Measurements from ENCODE around the gene SHLD1.
"Not testable (repeated sequence)": the region's sequence is repeated elsewhere in the genome, so short reads cannot be mapped to it uniquely, and the experiment has no call there.

The SHLD1 gene

GRCh38 chr20:5780846-5781217 is 30.6 kb downstream of the SHLD1 start:
- no peak for DNase-seq (ENCODE audit: low read depth in 3 of 3)

- DNase-seq (ENCODE audit: low read depth in 3 of 3), result not testable (repeated sequence)
Observed at GRCh38 chr20:5781367-5781766, 31.2 kb downstream of the SHLD1 start.

GRCh38 chr20:5781798-5782750 is 31.9 kb downstream of the SHLD1 start:
- no peak for DNase-seq (ENCODE audit: low read depth in 3 of 3)

- DNase-seq (ENCODE audit: low read depth in 3 of 3), result no peak
Observed at GRCh38 chr20:5784735-5785134, 34.5 kb downstream of the SHLD1 start.

GRCh38 chr20:5785146-5785545 is 34.9 kb downstream of the SHLD1 start:
- DNase-seq (ENCODE audit: low read depth in 3 of 3), result no peak

GRCh38 chr20:5786930-5787795 is 37.0 kb downstream of the SHLD1 start:
- no peak for DNase-seq (ENCODE audit: low read depth in 3 of 3)

GRCh38 chr20:5787796-5788165 is 37.6 kb downstream of the SHLD1 start:
- DNase-seq (ENCODE audit: low read depth in 3 of 3), result no peak

GRCh38 chr20:5788385-5788895 is 38.2 kb downstream of the SHLD1 start:
- peak; percentile 11 to 75 (median 43) for DNase-seq (ENCODE audit: low read depth in 3 of 3)

- DNase-seq (ENCODE audit: low read depth in 3 of 3), result no peak
Observed at GRCh38 chr20:5789827-5790226, 39.6 kb downstream of the SHLD1 start.

- no peak for DNase-seq (ENCODE audit: low read depth in 3 of 3)
Observed at GRCh38 chr20:5793916-5794315, 43.7 kb downstream of the SHLD1 start.

- DNase-seq (ENCODE audit: low read depth in 3 of 3), result no peak
Observed at GRCh38 chr20:5796331-5797040, 46.3 kb downstream of the SHLD1 start.

- no peak for DNase-seq (ENCODE audit: low read depth in 3 of 3)
Observed at GRCh38 chr20:5797165-5797564, 47.0 kb downstream of the SHLD1 start.

- no peak for DNase-seq (ENCODE audit: low read depth in 3 of 3)
Observed at GRCh38 chr20:5797843-5798462, 47.8 kb downstream of the SHLD1 start.

GRCh38 chr20:5803754-5804303 is 53.6 kb downstream of the SHLD1 start:
- not testable (repeated sequence) for DNase-seq (ENCODE audit: low read depth in 3 of 3)

- DNase-seq (ENCODE audit: low read depth in 3 of 3), result no peak
Observed at GRCh38 chr20:5806457-5807263, 56.5 kb downstream of the SHLD1 start.

GRCh38 chr20:5807431-5807830 is 57.2 kb downstream of the SHLD1 start:
- no peak for DNase-seq (ENCODE audit: low read depth in 3 of 3)

GRCh38 chr20:5808901-5809300 is 58.7 kb downstream of the SHLD1 start:
- no peak for DNase-seq (ENCODE audit: low read depth in 3 of 3)

GRCh38 chr20:5809495-5809894 is 59.3 kb downstream of the SHLD1 start:
- no peak for DNase-seq (ENCODE audit: low read depth in 3 of 3)

- DNase-seq (ENCODE audit: low read depth in 3 of 3), result no peak
Observed at GRCh38 chr20:5810800-5811422, 60.7 kb downstream of the SHLD1 start.

GRCh38 chr20:5811746-5812145 is 61.5 kb downstream of the SHLD1 start:
- no peak for DNase-seq (ENCODE audit: low read depth in 3 of 3)
